AG04450 (cell line): Measurements from ENCODE around the gene AMBP. TPM values are rescaled to one million over a fixed set of nuclear protein-coding genes. Genes with fewer than 3 reads are reported as not detected.

Source experiments
- CTCF ChIA-PET: fragments of 300-600, 350-600 bp; formaldehyde crosslinking; extraction: SDS; loops from one replicate; lab custom pipeline; 2022; ENCODE audit warnings: antibody characterized with exemption, inconsistent platforms; lab: Charles Lee
- POLR2A ChIA-PET: fragments of 350-600 bp; formaldehyde crosslinking; extraction: SDS; loops from one replicate; lab custom pipeline; 2021; ENCODE audit warnings: antibody characterized with exemption, inconsistent platforms; lab: Yijun Ruan, JAX
- DNase-seq: peaks from one replicate; pipeline ENCODE4 v3.0.0-alpha.2; 2011; ENCODE audit warnings: low read depth, low spot score
- H3K27ac ChIP-seq: one replicate; pipeline ENCODE4 v1.5.1; 2012; ENCODE audit warnings: low read depth, low read length, control low read depth
- H3K27me3 ChIP-seq: one replicate; pipeline ENCODE4 v1.6.0; 2012; ENCODE audit warnings: low read length; ENCODE audit not compliant: control insufficient read depth, insufficient read depth
- H3K4me3 ChIP-seq: 2 replicates; pipeline ENCODE4 v1.5.1; 2011; ENCODE audit warnings: mild to moderate bottlenecking, low read depth, low read length, control low read depth
- H3K9me3 ChIP-seq: 2 replicates; pipeline ENCODE4 v1.5.1; 2012; ENCODE audit warnings: low read length; ENCODE audit not compliant: control insufficient read depth, insufficient read depth
- CTCF ChIP-seq: IDR thresholded peaks from 2 replicates; pipeline ENCODE4 v1.5.1; 2011; ENCODE audit warnings: low read depth, low read length, control low read depth, inconsistent platforms
- polyA plus RNA-seq: library from polyadenylated mRNA; depleted of rRNA; stranded (reverse); fragments of >200 nt; gene quantifications from 2 replicates; pipeline ENCODE4 v1.2.3, GENCODE V29; 2011

AMBP gene
- polyA plus RNA-seq, 1 experiment, result 0.74 TPM

- DNase-seq, result no peak
- H3K4me3 ChIP-seq, result no peak overlapping the region
- H3K9me3 ChIP-seq, result no peaks in the 10 kb centered on the region
- ChIA-PET CTCF (no interaction called here), POLR2A (no interaction called here)
- H3K27me3 ChIP-seq, result no peaks in the 10 kb centered on the region
- no peak overlapping the region for H3K27ac ChIP-seq
- no peak for TF ChIP-seq CTCF
These were observed 42.0 kb downstream of the AMBP start for GRCh38 chr9:114035845-114036801.

- no peak for DNase-seq
- no peaks in the 10 kb centered on the region for H3K9me3 ChIP-seq
- no peaks in the 10 kb centered on the region for H3K27me3 ChIP-seq
- ChIA-PET POLR2A (no interaction called here), CTCF (interaction anchor here (1.0 kb wide), 1 partner anchor 228 kb away, joined by 4 read pairs; no protein-coding TSS in a partner anchor)
- no peak overlapping the region for H3K27ac ChIP-seq
- no peak overlapping the region for H3K4me3 ChIP-seq
- TF ChIP-seq CTCF, result no peak
These were observed 42.8 kb downstream of the AMBP start for GRCh38 chr9:114035221-114035844.

- TF ChIP-seq CTCF, result no peak
- POLR2A ChIA-PET, result no interaction called here
- H3K27me3 ChIP-seq, result no peaks in the 10 kb centered on the region
- CTCF ChIA-PET, result interaction anchor here (1.0 kb wide), 1 partner anchor 227 kb away, joined by 4 read pairs; no protein-coding TSS in a partner anchor
- H3K4me3 ChIP-seq, result no peak overlapping the region
- H3K9me3 ChIP-seq, result no peaks in the 10 kb centered on the region
- DNase-seq, result no peak
- no peak overlapping the region for H3K27ac ChIP-seq
These were observed 43.4 kb downstream of the AMBP start for GRCh38 chr9:114034661-114035062.

GRCh38 chr9:114034196-114034595 is 43.9 kb downstream of the AMBP start:
- Histone ChIP-seq H3K27me3 (no peaks in the 10 kb centered on the region), H3K4me3 (no peak overlapping the region), H3K9me3 (no peaks in the 10 kb centered on the region), H3K27ac (no peak overlapping the region)
- ChIA-PET POLR2A (no interaction called here), CTCF (interaction anchor here (0.9 to 1.7 kb wide), 3 partner anchors 227 to 353 kb away, joined by 3 to 8 read pairs (median 4); no protein-coding TSS in a partner anchor)
- DNase-seq, result no peak
- no peak for TF ChIP-seq CTCF
